Stimulated activated naive CD4-positive, alpha-beta T cell (primary cell): ENCODE results near the gene MINK1.

Experiments used
- DNase-seq, 6 experiments: peaks; one replicate each; lab custom pipeline; 2025; lab: John Stamatoyannopoulos, UW

MINK1 gene

DNA sequence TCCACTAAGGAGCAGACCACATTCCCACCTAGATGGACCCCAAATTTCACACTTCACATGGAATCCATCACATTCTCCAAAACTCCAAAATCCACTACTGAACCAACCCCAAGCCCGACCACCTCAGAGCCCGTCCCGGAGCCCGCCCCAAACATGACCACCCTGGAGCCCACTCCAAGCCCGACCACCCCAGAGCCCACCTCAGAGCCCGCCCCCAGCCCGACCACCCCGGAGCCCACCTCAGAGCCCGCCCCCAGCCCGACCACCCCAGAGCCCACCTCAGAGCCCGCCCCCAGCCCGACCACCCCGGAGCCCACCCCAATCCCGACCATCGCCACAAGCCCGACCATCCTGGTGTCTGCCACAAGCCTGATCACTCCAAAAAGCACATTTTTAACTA lies 100.5 kb downstream of the MINK1 start:
- DNase-seq = no peak

DNA sequence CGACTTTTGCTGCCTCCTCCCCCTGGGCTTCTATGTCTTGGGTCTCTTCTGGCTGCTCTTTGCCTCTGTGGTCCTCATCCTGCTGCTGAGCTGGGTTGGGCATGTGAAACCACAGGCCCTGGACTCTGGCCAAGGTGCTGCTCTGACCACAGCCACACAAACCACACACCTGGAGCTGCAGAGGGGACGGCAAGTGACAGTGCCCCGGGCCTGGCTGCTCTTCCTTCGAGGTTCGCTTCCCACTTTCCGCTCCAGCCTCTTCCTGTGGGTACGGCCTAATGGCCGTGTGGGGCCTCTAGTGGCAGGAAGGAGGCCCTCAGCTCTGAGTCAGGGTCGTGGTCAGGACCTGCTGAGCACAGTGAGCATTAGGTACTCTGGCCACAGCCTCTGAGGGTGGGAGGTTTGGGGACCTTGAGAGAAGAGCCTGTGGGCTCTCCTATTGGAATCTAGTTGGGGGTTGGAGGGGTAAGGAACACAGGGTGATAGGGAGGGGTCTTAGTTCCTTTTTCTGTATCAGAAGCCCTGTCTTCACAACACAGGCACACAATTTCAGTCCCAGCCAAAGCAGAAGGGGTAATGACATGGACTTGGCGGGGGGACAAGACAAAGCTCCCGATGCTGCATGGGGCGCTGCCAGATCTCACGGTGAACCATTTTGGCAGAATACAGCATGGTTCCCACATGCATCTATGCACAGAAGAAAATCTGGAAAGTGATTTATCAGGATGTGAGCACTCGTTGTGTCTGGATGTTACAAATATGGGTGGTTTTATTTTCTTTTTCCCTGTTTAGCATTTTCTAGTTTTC lies 101.2 kb downstream of the MINK1 start:
- DNase-seq = no peak

DNA sequence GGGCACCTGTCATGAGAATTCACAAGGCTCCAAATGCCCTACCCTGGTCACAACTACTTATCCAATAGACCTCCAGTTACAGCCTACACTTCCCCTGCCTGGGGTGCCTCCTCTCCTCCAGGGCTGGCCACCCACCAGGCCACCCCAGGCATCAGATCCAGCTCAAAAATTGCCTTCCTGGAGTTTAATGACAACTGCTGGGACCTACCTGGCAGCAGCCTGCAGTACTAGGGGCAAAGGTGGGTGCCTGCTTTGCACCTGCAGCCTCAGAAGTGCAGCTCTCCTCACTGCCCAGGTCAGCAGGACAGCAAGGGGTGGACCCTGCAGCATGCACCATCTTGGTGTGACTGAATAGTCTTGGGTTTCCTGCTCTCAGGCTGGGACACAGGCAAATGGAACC lies 102.5 kb downstream of the MINK1 start:
- DNase-seq = no peak

DNA sequence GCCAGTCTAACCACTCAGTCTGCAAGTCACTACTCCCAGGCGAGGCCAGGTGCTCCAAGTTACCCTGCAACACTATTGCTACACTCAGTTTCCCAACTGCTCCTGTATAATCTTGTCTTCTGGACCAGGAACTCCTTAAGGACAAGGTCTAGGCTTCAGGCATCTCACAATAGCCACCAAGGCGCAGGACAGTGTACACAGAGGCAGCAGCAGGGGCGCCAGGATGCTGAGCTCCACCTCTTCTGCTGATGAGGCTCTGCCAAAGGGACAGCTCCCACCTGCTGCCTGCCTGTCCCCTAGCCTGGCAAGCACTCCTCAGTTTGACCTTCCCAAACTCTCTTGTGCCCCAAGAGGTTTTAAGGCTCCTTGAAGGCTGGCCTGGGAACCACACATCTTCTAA lies 103.3 kb downstream of the MINK1 start:
- DNase-seq = no peak

DNA sequence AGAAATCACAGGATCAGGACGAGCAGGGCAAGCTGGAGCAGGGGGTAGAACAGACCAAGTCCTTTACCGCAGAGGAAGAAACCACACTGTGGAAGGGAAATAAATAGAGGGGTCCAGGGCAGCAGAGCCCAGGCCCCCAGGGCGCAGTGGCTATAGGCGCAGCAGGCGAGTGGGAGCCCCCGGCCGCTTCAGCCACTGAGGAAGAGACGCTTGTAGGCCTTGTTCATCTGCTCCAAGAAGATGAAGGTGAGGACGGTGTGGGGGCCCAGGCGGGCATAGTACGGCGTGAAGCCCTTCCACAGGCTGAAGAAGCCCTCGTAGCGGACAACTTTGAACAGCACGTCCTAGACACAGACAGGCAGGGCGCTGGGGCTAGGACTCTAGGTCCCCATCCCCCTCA lies 104.4 kb downstream of the MINK1 start:
- no peak for DNase-seq

DNA sequence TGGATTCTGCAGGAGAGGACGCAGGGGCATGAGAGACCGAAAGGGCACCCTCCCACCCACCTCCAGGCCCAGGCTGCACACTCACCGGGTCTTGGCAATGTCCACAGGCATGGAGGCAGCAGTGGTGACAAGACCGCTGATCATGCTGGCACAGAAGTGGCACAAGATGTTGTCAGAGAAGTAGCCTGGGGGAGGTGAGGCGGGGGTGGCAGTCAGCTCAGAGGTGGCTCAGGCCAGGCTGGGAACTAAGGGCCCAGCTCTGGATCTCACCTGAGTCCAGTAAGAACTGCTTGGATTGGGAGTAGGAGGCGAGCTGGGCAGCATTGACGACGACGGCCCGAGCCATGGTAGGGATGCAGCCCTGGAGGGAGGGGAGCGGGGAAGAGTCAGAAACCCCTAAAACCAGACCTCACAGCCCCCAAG lies 104.9 kb downstream of the MINK1 start:
- no peak for DNase-seq

DNA sequence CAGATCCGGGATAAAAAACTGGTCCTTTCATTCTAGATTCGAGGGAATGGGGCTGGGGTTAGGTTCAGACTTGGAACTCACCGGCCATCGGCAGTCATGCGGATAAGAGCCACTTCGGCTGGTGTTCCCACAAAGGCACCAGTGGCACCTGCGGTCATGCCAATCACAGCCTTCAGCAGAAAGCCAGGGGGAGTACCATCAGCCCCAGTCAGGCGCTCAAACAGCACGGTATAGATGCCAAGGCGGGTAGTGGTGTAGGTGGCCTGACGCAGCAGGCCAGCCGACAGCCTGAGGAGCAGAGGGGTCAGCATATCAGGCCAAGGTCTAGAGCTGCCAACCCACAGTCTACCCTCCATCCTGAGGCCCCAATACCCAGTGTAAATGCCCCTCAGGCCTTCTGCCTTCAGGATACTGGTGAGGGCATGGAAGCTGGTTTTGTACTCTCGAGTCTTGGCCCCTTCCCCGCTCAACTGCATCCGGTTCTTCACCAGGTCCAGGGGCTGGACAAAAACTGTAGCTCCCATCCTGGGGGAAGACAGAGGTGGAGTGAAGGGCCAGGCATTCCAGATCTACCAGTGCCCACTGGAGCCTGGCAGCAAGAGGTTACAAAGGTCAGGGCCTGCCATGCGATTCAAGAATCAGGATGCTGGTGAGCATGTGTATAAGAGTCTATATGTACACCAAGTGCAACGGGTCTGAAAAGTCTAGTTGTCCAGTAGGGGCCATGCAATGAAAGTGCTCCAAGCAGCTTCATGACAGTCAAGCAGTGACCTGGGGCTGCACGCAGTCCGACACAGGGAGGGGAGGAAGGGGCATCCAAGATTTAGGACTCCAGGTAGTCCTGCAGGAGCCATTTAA lies 105.8 kb downstream of the MINK1 start:
- DNase-seq = no peak

DNA sequence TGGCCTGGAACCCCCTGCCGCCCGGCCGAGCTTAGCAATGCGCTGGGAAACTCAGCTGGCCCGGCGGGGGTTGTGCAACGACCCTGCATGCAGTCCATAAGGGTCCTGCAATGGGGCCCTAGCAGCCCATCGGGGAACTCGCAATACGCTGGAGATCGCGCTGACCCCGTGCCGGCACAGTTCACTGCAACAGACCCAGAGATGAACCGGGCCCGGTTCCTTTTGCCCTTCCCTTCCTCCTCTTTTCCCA lies 106.3 kb downstream of the MINK1 start:
- no peak for DNase-seq

DNA sequence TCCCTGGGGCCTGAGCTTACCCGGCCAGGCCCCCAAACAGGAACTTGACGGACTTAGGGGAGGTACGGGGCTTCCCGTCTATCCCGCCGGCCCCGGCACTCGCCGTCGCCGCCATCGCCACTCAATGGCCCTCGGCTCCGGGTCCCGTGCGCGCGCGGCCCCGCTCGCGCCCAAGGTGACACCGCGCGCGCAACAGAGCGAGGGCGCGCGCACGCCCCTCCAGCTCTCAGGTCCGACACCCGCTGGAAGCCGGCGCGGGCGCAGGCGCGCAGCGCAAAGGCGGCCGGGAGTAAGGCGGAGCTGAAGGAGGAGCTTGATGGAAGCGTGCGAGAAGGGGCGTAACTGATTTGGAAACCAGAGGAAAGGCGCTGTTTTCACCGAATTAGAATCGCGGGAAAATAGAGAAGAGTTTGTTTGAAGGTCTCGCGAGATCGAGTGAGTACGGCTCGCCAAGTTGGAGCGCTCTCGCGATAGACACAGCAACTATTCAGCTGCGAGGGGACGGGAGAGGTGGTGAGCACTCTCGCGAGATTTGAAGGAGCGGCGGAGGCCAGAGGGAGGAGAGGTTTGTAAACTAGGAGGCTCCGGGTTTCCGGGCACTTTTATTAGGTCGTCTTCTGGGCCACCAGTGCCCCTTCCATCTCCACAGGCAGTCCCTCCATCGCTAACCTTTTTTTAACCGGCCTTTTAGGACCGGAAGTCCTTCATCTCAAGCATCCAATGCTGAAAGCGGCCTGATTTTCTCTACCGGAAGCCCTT lies 106.8 kb downstream of the MINK1 start, which contains the start of the genes RNF167 and SLC25A11:
Gene RNF167 (plus strand): TSS at position 473 of the 759 bp plus-strand sequence. CDS start 642 bp downstream, outside the sequence.
Gene SLC25A11 (minus strand): TSS at position 251 of the 759 bp plus-strand sequence. CDS start 136 bp downstream, at position 115.
- peak; percentile 93 to 99 (median 96) for DNase-seq

DNA sequence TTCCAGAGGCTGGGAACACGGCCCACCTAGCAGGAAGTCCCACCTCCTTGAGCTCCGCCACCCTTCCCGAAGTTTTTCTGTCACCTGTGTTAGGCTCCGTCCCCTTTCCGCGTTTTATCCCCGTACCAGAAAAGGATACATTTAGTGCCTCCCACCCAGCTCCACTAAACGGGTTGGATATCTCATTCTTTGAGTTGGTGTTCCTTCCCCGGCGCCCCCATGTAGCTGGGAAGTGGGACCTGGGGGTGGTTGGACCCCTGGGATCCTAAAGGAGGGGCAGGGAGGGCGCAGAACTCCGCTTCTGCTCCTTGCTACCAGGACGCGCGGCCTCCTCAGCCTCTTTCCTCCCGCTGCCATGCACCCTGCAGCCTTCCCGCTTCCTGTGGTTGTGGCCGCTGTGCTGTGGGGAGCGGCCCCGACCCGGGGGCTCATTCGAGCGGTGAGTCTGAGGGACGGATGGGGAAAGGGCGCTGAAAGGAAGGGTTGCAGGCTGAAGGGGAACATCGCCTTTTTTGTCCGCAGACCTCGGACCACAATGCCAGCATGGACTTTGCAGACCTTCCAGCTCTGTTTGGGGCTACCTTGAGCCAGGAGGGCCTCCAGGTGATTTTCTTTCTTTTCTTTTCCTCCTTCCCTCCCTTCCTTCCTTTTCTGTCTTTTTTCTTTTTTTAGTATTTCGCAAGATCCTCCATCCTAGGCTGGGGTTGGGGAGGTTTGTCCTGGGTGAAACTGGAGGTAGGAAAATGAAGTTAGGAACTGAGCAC lies 107.6 kb downstream of the MINK1 start:
- peak in 4 of 6 experiments; percentile 12 to 61 (median 32) for DNase-seq

DNA sequence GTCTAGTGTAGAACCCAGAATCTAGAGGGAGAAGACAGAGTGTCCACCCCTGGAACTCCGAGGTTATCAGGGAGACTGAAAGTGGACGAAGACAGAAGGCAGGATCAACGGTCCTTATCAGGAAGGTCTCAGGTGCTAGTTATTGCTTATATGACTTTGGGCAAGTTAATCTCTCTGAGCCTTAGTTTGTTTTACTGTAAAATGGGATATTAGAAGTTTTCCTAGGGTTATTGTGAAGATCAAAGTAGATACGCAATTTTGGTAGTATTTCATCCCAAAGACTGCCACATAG lies 108.1 kb downstream of the MINK1 start:
- DNase-seq = no peak

DNA sequence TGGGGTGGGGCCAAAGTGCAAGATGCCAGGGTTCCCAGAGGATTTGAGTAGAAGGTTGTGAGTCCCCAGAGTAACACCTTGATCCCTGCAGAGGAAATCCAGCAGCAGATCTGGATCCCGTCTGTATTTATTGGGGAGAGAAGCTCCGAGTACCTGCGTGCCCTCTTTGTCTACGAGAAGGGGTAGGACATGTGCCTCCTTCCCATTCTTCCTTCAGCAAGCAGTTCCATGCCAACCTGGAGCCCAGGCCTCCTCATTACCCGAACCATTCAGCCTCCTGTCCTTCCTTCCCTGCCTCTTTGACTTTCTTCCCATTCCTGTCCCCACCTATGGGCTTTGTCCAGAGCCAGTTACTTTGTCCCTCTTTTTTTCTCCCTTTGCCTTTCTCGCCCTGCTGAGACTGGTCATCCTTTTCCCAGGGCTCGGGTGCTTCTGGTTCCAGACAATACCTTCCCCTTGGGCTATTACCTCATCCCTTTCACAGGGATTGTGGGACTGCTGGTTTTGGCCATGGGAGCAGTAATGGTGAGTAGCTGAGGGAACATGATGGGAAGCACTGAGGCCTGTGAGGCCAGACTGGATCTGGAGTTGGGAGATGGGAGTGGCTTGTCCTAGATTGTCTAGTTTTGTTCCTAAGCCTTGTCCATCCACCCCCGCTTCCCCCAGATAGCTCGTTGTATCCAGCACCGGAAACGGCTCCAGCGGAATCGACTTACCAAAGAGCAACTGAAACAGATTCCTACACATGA lies 109.8 kb downstream of the MINK1 start:
- no peak for DNase-seq

DNA sequence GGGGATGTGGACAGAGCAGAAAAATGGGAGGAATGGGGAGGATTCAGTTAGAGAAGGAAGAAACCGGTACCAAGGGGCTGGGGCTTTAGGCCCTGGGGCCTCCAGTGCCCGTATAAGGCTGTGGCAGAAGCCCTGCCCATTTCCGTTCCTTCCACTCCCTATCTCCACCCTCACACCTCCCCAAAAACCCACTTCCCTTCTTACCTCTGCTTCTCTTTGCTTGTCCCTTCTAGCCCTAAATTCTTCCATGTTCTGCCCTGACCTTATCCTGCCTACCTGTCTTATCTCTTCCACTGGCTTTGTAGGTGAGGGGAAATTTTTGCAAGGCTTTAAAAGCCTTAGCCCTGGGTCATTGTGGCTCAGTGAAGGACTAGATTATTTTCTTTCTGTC lies 111.0 kb downstream of the MINK1 start:
- peak in 4 of 6 experiments; percentile 49 to 67 (median 60) for DNase-seq

DNA sequence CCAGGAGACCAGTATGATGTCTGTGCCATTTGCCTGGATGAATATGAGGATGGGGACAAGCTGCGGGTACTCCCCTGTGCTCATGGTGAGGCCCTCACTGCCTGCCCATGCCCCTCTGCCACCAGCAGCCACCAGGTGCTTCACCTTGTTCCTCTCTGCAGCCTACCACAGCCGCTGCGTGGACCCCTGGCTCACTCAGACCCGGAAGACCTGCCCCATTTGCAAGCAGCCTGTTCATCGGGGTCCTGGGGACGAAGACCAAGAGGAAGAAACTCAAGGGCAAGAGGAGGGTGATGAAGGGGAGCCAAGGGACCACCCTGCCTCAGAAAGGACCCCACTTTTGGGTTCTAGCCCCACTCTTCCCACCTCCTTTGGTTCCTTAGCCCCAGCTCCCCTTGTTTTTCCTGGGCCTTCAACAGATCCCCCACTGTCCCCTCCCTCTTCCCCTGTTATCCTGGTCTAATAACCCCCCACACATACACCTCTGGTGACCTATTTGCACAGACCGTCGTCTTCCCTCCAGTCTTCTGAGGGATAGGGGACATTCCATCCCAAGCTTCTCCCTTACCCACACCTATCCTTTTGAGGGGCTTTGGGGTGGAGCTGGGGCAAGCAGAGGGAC lies 111.5 kb downstream of the MINK1 start:
- peak in 2 of 6 experiments; percentile 12 to 18 for DNase-seq

DNA sequence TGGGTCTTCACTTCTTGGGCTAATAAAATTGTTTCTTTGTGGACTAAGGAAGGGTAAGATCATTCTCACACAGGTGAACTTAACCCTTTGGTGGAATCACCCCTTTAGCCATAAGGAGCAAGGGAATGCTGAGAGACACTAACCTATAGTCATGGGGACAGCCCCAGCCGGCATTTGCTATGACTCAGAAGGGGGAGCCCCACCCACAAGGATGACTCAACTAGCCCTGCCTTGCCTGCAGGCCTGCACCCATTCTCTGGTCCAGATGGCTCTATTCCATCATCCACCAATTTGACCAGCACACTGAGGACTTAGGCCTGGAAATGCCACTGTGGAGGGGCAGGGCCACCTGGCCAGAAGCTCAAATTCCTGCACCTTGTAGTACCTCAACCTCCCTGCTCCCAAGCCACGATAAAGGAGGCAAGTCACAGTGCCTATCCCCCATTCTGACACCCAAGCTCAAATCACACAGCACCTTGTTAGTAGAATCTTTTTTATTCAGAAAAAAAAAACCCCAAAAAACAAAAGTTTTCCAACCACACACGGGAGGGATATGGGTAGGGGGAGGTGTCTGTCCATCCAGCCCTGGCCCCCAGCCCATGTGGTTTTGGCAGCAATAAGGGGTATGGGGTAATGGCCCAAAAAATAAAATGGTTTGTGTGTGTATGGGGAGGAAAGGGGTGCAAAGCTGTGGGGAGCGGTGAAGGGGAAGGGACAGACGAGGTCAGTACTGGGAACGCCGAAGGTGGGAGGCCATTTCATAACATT lies 112.2 kb downstream of the MINK1 start:
- peak in 5 of 6 experiments; percentile 21 to 52 (median 37) for DNase-seq

DNA sequence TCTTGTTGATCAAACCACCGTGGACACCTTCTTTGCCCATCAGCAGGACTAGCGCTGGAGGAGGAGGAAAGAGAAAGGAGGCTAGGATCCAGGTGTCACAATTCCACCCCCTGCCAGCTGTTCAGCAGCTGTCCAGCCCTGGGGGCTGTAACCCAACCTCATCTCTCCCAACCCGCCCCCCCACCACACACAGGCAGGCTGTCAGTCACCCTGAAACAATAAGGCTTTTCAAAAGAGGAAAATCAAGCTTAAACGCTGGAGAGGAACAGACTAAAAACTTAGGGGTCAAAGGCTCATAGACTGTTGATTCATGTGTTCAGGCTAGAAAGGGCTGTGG lies 112.8 kb downstream of the MINK1 start:
- DNase-seq = no peak

DNA sequence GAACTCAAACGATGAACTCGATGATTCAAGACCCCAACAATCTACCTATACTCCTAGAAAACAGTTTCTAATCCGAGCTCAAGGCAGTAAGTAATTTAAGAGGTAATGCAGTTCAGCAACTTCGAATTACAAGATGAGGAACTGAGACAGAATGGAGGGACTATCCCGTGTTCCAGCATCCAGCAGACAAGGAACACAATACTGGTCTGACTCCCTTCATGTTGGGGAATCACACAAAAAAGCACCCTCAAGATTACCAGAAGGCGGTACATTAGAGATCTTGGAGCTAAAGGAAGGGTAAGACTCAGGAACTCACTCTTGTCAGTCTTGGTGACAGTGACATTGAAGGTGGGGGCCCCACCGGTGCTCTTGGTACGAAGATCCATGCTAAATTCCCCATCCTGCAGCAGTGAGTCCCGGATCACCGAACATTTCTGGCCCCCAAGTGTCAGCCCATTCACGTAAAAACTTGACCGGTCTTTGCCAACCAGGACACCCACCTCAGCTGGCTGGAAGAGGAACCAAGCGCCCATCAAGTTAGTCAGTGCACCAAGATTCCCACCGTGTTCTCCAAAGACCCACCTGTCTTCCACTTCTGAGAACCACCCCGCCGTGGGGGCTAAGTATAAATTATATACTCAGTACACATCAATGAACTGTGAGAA lies 113.3 kb downstream of the MINK1 start:
- peak in 1 of 6 experiments; percentile 41 for DNase-seq

DNA sequence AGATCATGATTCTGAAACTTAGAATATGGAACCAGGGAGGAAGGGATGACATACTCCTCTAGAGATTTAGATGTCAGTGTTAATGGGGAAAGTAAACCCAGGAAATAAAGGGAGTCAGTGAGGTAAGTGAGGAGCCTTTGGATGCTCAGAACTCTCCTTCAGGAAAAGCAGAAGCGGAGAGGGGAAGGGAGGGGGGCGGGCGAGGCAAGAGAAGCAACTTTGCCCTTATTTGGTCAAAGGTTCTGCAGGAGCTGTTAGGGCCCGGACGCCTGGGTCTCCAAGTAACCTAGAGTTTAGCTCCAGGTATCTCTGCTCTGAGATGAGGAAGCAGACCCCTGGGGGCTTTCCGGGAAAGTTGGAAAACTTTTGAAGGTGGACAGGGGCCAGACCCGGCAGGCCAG lies 113.9 kb downstream of the MINK1 start:
- peak in 3 of 6 experiments; percentile 33 to 54 (median 48) for DNase-seq
